ENCODE data around the gene ANKRD44. TPM values are rescaled to one million over a fixed set of nuclear protein-coding genes. Genes with fewer than 3 reads are reported as not detected.

Gene ANKRD44
- total and polyA plus RNA-seq, 2 of the 8 experiments (the other 6 are each of a cell fraction or from before 2014, with no cell fraction given): 1.2 to 1.3 TPM

DNA sequence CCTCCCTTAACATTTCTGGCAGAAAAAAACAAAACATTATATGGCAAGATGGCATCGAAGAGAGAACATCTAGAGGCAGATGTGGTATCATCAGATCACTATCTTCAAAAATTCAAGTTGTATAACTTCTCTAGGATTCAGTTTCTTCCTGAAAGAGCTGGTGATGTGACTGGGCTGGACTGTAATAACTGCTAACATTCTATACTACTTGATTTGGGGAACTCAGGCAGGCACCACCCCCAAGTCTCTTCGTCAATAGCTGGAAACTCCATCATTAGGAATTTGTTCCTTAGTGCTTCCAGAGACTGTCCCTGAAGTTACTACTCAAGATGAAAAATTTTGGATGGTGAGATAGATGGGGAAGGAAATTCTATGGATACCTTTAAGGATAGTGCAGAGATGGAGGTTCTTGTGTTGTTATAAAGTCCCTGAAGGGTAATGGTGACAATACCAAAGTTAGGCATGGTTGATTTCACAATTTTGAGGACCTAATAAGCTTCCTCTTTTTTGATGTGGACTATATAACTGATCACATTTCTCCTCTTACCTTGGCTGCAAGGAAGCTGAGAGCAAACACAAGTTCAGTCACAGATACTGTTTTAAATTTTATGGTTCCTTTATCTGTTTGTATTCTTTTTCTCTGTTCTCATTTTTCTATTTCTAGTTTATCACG, 324.9 kb downstream of the ANKRD44 start:
- Histone ChIP-seq H3K18ac (ENCODE audit: extremely low read depth, low read length) (no peak overlapping the region), H2BK15ac (ENCODE audit: low read length) (no peak overlapping the region), H3K9ac (replicated peaks in 1 of 4; ENCODE audit: extremely low read depth in 1 of 4, low read depth in 3 of 4, low read length in 3 of 4) (no peak overlapping the region), H2BK12ac (ENCODE audit: low read depth, low read length) (no peak overlapping the region), H3K79me2 (ENCODE audit: control insufficient read depth in 1 of 2, insufficient read depth in 2 of 2, low read length in 2 of 2) (no peaks in the 10 kb centered on the region), H4K5ac (ENCODE audit: insufficient read length, low read depth, low read length) (no peak overlapping the region), H2BK120ac (replicated peaks; ENCODE audit: low read depth, low read length) (no peak overlapping the region), H4K8ac (ENCODE audit: extremely low read depth, insufficient read depth, low read length) (no peak overlapping the region), H2AFZ (ENCODE audit: low read length) (no peak overlapping the region), H3K9me3 (ENCODE audit: insufficient read depth in 2 of 2, low read depth in 1 of 2, low read length in 1 of 2) (no peaks in the 10 kb centered on the region), H3K4ac (replicated peaks; ENCODE audit: insufficient read length, low read depth, low read length) (no peak overlapping the region), H4K20me1 (replicated peaks in 1 of 2; ENCODE audit: control insufficient read depth in 1 of 2, insufficient read depth in 2 of 2, low read length in 2 of 2) (no peaks in the 10 kb centered on the region), H3K36me3 (ENCODE audit: control insufficient read depth in 2 of 4, insufficient read depth in 4 of 4, low read length in 3 of 4) (no peaks in the 10 kb centered on the region), H3K14ac (ENCODE audit: insufficient read length) (no peak overlapping the region), H3K4me3 (ENCODE audit: extremely low read depth in 1 of 4, insufficient read depth in 2 of 4, low read depth in 3 of 4, low read length in 4 of 4) (no peak overlapping the region), H3K79me1 (ENCODE audit: low read depth, low read length) (no peaks in the 10 kb centered on the region), H3K56ac (replicated peaks; ENCODE audit: insufficient read length, low read depth, low read length) (no peak overlapping the region), H2AK5ac (ENCODE audit: low read depth, low read length) (no peak overlapping the region), H3K4me1 (replicated peaks in 1 of 4; ENCODE audit: control insufficient read depth in 3 of 4, insufficient read depth in 4 of 4, low read length in 3 of 4) (peaks cover 0 to 3% (median 2%) of the 10 kb centered on the region in 4 experiments; a peak in 4 of 7 replicates), H3K23ac (ENCODE audit: insufficient read length) (no peak overlapping the region), H2BK20ac (ENCODE audit: low read length) (no peak overlapping the region), H3K4me2 (ENCODE audit: insufficient read depth in 1 of 2, low read depth in 2 of 2, low read length in 2 of 2) (no peak overlapping the region), H4K91ac (replicated peaks; ENCODE audit: insufficient read length, low read length) (no peak overlapping the region), H2BK5ac (ENCODE audit: low read depth, low read length) (no peak overlapping the region), H3K23me2 (ENCODE audit: low read depth, low read length) (no peaks in the 10 kb centered on the region), H3K27me3 (replicated peaks in 1 of 4; ENCODE audit: control insufficient read depth in 3 of 4, extremely low read depth in 1 of 4, insufficient read depth in 3 of 4, low read length in 3 of 4) (no peaks in the 10 kb centered on the region), H3K27ac (ENCODE audit: low read depth, low read length) (no peak overlapping the region)
- POLR2A ChIA-PET (ENCODE audit: partially characterized antibody): interaction anchor here (0.6 kb wide), 1 partner anchor 499 kb away, joined by 3 read pairs; no protein-coding TSS in a partner anchor
- CTCF ChIA-PET (ENCODE audit: partially characterized antibody): interaction anchor here (1.1 to 1.7 kb wide), 2 partner anchors 43 to 183 kb away, joined by 3 read pairs; no protein-coding TSS in a partner anchor
- 87% methylated on average over 3 of the region's 3 CpGs; no CpG with 5 or more reads in 1 of the 2 experiments for WGBS, 2 experiments (ENCODE audit: extremely low coverage in 1 of 2, insufficient coverage in 1 of 2, insufficient read length in 1 of 2, insufficient replicate concordance in 2 of 2, low coverage in 1 of 2, low lambda C conversion rate in 2 of 2, missing lambda C conversion rate in 1 of 2)
- no peak for DNase-seq (ENCODE audit: low read depth in 1 of 2, low spot score in 2 of 2)
- FAIRE-seq: no peak
- TF ChIP-seq, protein P1, sequence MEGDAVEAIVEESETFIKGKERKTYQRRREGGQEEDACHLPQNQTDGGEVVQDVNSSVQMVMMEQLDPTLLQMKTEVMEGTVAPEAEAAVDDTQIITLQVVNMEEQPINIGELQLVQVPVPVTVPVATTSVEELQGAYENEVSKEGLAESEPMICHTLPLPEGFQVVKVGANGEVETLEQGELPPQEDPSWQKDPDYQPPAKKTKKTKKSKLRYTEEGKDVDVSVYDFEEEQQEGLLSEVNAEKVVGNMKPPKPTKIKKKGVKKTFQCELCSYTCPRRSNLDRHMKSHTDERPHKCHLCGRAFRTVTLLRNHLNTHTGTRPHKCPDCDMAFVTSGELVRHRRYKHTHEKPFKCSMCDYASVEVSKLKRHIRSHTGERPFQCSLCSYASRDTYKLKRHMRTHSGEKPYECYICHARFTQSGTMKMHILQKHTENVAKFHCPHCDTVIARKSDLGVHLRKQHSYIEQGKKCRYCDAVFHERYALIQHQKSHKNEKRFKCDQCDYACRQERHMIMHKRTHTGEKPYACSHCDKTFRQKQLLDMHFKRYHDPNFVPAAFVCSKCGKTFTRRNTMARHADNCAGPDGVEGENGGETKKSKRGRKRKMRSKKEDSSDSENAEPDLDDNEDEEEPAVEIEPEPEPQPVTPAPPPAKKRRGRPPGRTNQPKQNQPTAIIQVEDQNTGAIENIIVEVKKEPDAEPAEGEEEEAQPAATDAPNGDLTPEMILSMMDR (IDR thresholded peaks at IDR 0.05; ENCODE audit: control extremely low read depth in 1 of 3, insufficient read depth in 1 of 3, low read depth in 1 of 3, low read length in 3 of 3): no peak
- TF ChIP-seq POLR2AphosphoS5 (IDR thresholded peaks at IDR 0.05; ENCODE audit: low read depth, low read length) (no peak), RBBP5 (IDR thresholded peaks at IDR 0.05; ENCODE audit: borderline replicate concordance, low read depth, low read length) (no peak)

All from H1 (cell line).